GM21786 (cell line): Measurements from ENCODE around the gene NPPC.
"Not testable (repeated sequence)": the region's sequence is repeated elsewhere in the genome, so short reads cannot be mapped to it uniquely, and the experiment has no call there.

Experiments
- ATAC-seq: cut with Tn5 transposase; IDR thresholded peaks from one replicate; pipeline ENCODE4 v1.9.1; 2021; ENCODE audit not compliant: unreplicated experiment

Gene NPPC, protein sequence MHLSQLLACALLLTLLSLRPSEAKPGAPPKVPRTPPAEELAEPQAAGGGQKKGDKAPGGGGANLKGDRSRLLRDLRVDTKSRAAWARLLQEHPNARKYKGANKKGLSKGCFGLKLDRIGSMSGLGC

DNA sequence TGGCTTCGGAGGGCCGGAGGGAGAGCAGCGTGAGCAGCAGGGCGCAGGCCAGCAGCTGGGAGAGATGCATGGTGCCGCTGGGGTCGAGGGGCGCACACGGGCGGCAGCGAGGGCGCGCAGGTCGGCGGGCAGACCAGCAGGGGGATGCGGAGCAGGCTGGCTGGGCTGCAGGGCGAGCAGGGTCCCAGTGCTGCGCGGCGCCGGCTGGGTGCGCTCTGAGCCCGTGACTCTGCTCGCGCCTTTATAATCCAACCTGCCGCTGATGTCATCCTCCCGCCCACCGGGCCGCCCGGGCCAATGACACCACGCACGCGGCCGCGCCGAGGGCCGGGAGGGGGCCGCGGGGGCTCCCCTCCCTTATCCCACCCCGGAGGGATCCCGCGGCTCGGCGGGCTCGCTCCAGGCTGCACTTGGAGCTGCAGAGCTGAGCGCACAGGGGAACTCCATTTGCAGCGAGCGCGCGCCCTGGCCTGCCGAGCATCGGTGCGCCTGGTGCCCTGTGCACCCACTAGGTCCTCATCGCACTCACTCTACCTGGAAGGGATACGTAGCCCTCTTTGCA, at the start of gene NPPC:
Gene NPPC, minus strand, starts transcription at position 217 of the 562 bp plus-strand sequence. Its CDS starts 147 bp downstream, at position 70.
- ATAC-seq, result no peak

GRCh38 chr2:231975001-231975400, 48.8 kb upstream of the NPPC start:
- no peak for ATAC-seq

DNA sequence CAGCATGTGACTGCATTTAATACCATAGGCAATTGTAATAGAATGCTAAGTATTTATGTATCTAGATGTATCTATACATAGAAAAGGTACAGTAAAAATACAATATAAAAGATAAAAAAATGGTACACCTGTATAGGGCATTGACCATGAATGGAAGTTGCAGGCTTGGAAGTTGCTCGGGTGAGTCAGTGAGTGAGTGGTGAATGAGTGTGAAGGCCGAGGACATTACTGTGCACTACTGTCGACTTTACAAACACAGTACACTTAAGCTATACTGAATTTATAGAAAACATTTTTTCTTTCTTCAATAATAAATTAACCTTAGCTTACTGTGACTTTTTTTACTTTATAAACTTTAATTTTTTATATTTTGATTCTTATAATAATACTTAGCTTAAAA, 44.3 kb upstream of the NPPC start:
- no peak for ATAC-seq

GRCh38 chr2:231968820-231969219, 42.6 kb upstream of the NPPC start:
- no peak for ATAC-seq

DNA sequence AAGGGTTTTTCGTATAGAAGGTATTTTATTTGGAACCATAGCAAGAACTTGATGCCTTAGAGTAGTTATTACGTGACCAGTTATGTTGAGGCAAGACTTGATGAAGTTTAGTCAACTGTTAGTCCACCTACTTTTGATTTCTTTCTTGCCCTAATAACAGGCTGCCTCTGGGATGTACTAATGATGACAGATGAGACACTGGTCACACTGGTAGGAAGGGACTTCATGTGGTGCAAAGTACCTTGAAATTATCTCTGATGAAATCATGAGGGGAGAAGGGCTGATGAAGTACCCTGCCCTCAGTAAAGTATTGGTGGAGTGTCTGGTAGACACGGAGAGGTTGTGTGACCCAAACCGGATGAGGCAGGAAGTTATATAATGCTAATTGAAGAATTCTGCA, 40.7 kb upstream of the NPPC start:
- ATAC-seq, result no peak

DNA sequence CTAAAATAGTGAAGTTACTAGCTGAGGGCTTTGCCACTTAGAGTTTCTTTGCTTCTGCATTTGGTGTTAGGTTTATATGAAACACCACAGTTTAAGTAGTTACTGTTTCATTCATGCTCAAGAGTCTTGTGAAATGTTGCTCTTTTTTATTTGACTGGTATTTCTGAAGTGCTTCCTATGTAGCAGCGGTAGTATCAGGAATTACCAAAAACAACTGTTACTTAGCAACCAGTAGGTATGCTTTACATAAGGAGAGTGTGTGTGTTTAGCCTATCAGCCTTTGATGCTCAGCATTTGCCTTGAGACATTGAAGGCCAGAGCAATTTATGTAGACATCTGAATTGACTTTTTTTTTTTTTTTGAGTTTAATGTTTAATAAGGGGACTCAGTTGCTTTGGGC, 38.9 kb upstream of the NPPC start:
- no peak for ATAC-seq

- peak; percentile 95 for ATAC-seq
Measured at GRCh38 chr2:231961349-231962166, 35.4 kb upstream of the NPPC start, which contains the start of gene DIS3L2. DIS3L2 (plus strand) TSS chr2:231961713; CDS start chr2:232014928, 53,215 bp downstream.

DNA sequence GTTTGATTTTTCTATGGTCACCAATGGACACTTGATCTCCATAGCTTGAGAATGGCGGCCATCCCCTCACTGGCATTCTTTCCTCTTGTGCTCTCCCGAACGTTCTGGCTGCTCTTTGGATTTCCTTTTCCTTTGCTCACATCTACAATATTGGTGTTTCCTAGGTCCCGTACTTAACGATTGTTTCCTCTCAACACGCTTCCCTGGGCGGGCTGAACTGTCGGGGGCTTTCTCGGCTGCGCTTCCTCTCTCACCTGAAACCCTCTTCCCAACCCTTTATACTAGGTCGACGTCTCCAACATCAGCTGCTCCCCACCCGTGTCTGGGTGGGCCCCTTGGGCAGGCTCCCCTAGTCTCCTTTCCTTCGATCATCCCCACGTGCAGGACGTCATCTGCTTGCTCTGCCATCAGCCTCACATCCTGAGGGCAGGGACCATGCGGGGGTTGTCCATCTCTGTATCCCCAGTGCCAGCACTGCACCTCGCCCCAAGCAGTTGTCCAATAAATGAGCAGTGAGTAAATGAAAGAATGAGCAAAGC, 34.7 kb upstream of the NPPC start:
- ATAC-seq, result no peak

DNA sequence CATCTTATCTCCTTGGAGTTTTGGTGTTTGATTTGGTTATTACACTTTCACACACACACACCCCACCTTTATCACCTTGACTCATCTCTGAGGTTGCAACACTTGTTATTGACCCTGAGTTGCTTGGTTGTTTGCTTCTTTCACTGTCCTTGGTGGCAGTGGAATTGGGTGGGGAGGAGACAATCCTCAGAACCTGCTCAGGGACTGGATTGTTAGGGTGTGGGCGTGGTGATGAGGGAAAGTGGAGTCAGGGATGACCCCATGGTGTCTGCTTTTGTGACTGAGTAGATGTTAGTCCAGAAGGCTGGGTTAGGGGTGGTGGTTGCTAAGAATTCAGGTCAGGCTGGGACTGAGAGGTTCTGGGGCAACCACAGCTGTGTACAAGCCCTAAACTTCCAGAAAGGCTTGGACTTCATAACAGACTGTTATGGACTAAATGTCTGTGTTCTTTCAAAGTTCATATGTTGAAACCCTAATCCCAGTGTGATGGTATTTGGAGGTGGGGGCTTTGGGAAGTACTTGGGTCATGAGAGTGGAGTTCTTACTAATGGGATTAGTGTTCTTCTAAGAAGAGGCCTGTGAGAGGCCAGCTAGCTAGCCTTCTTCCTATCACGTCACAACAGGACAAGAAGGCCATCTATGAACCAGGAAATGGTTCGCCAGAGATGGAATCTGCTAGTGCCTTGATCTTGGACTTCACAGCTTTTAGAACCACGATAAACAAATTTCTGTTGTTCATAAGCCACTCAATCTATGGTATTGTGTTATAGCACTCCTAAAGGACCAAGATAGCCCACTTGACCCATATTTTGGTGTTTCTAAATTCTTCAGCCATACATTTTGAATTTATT, 31.9 kb upstream of the NPPC start:
- ATAC-seq, result no peak

- no peak for ATAC-seq
Measured at GRCh38 chr2:231955758-231956472, 29.7 kb upstream of the NPPC start.

GRCh38 chr2:231951452-231952035, 25.3 kb upstream of the NPPC start:
- ATAC-seq, result no peak

- ATAC-seq, result no peak
Measured at GRCh38 chr2:231947694-231948093, 21.5 kb upstream of the NPPC start.

DNA sequence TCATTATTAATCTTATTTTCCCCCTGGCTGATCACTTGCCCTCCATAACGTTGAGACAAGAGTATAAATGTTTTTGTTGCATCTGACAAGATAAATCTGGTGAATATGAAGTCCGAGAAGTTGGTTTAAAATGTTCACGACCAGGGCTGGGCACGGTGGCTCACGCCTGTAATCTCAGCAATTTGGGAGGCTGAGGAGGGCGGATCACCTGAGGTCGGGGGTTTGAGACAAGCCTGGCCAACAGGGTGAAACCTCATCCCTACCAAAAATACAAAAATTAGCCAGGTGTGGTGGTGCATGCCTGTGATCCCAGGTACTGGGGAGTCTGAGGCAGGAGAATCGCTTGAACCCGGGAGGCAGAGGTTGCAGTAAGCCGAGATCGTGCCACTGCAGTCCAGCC, 20.9 kb upstream of the NPPC start:
- not testable (repeated sequence) for ATAC-seq

- no peak for ATAC-seq
Measured at GRCh38 chr2:231946241-231946814, 20.1 kb upstream of the NPPC start.

GRCh38 chr2:231942180-231942579, 16.0 kb upstream of the NPPC start:
- no peak for ATAC-seq

DNA sequence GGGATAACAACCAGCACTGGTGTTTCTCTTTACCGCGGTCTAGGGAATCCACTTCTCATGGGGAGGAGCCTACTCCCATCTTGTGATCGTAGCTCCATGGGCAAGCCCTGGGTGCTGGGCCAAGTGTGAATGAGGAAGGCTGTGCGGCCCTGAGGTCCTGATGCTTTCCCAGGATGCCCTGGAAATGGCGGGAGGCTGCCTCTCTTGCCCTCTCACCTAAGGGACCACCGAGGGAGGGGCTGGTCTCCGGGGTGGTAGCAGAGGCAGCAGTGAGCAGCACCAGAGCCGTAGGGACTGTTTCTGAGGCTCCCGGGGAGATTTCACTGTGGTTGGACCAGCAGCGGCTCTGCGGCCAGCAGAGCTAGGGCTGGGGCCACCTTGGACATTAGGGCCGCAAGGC, 15.5 kb upstream of the NPPC start:
- ATAC-seq, result no peak

DNA sequence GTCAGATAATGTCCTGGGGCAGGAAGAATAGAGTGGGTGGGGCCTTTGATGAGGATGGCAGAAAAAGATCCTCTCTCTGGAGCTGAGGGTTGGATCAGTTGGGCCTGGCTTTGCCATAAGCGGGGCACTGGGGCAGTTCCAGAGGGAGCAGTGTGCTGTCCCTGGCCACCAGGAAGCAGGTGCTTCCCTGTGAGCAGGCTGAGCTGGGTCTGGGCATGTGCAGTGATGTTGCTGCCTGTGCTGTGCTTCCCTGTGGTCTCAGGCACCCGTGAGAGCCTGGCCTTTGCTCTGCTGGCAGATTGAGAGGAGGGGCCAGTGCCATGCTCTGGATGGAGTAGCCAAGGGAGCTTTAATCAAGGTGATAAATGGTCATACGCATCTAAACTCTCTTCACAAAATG, 14.6 kb upstream of the NPPC start:
- ATAC-seq, result no peak

GRCh38 chr2:231939022-231939421, 12.8 kb upstream of the NPPC start:
- ATAC-seq, result no peak

DNA sequence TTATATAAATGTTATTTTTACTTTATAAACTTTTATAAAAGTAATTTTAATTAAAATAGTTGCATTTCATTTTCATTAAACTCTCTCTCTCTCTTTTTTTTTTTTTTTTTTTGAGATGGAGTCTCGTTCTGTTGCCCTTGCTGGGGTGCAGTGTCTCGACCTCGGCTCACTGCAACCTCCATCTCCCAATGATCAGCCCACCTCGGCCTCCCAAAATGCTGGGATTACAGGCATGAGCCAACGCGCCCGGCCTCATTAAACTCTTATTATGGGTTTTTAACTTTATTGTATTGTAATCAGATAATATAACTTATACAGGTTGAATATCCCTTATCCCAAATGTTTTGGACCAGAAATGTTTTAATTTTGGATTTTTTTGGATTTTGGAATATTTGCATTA, 10.9 kb upstream of the NPPC start:
- ATAC-seq, result no peak

DNA sequence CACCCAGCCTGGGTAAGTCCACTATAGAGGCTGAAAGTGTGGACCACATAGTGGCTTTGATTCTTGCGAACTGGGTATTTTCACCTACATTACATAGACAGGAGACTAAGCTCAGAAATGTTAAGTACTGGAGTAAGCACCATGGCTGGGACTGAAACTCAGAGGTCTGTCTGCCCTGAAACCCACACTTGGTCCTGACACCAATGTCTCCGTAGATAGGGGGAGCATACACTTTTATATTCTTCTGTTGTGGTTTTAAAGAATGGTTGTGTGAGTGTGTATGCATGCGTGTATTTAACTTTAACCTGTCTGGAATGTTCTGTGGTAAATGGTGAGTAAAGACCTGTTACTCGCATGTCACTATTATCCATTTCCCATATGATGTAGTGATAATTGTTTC, 10.3 kb upstream of the NPPC start:
- ATAC-seq, result no peak
